Sigmoid colon (tissue), 7 donors: ENCODE data around the gene DUSP9. TPM values are rescaled to one million over a fixed set of nuclear protein-coding genes. Genes with fewer than 3 reads are reported as not detected.
"Not testable (repeated sequence)": the region's sequence is repeated elsewhere in the genome, so short reads cannot be mapped to it uniquely, and the experiment has no call there.

ENCODE experiments used
- DNase-seq: peaks from one replicate; pipeline ENCODE4 v3.0.0-alpha.2; 2019
- H3K27ac ChIP-seq, 4 donors: fragments of 200-600 bp; sonication (generic); one replicate each; pipeline ENCODE4 v1.5.1; 2016 to 2019; ENCODE audit warnings: mild to moderate bottlenecking in 1 of 4
- H3K27me3 ChIP-seq, 3 donors: fragments of 200-600 bp; sonication (generic); one replicate each; pipeline ENCODE4 v1.5.1; 2019; ENCODE audit warnings: mild to moderate bottlenecking in 1 of 3
- H3K36me3 ChIP-seq, 4 donors: fragments of 200-600 bp; sonication (generic); one replicate each; pipeline ENCODE4 v1.5.1; 2016 to 2019
- H3K4me1 ChIP-seq, 4 donors: fragments of 200-600 bp; sonication (generic); one replicate each; pipeline ENCODE4 v1.5.1; 2017 to 2019
- H3K4me3 ChIP-seq, 4 donors: fragments of 200-600 bp; sonication (generic); one replicate each; pipeline ENCODE4 v1.5.1; 2017 to 2019; ENCODE audit warnings: mild to moderate bottlenecking in 2 of 4, moderate library complexity in 1 of 4
- H3K9me3 ChIP-seq, 4 donors: fragments of 200-600 bp in 3 of 4; sonication (generic) in 3 of 4; one replicate each; pipeline versions ENCODE4 v1.5.1 to v1.6.1; 2013 to 2019
- CTCF ChIP-seq, 4 experiments: fragments of 450-650 bp in 3 of 4; fragments of 200-600 bp in 1 of 4; IDR thresholded peaks; one replicate each; pipeline ENCODE4 v1.5.1; 2016 to 2019; ENCODE audit warnings: antibody characterized with exemption in 4 of 4, mild to moderate bottlenecking in 3 of 4, moderate library complexity in 2 of 4
- EP300 ChIP-seq, 4 donors: sonication (generic); formaldehyde crosslinking; IDR thresholded peaks; one replicate each; pipeline ENCODE4 v1.6.1; 2017; ENCODE audit warnings: antibody characterized with exemption in 4 of 4
- POLR2A ChIP-seq, 2 donors: fragments of 450-650 bp; IDR thresholded peaks; one replicate each; pipeline ENCODE4 v1.6.1; 2016; ENCODE audit warnings: antibody characterized with exemption in 2 of 2, mild to moderate bottlenecking in 2 of 2, moderate library complexity in 2 of 2
- POLR2AphosphoS5 ChIP-seq, 4 donors: sonication (generic); formaldehyde crosslinking; IDR thresholded peaks; one replicate each; pipeline ENCODE4 v1.6.1; 2017; ENCODE audit warnings: antibody characterized with exemption in 4 of 4
- WGBS, 2 donors: extraction: QIAGEN DNeasy Blood & Tissue Kit; methylation state at CpG; one replicate each; pipeline ENCODE4 v1.1.7; 2013; 5-methylcytosine and 5-hydroxymethylcytosine counted together
- intact Hi-C: fragments of 100-400 bp; cut with DNase I; formaldehyde crosslinking; loops from one replicate; pipeline ENCODE4 v1.15.1; 2023
- polyA plus RNA-seq, 3 donors: library from polyadenylated mRNA; stranded (reverse); fragments of 200-250 nt; gene quantifications; one replicate each; pipeline ENCODE4 v1.2.3, GENCODE V29; 2013
- total RNA-seq, 4 donors: library from RNA; depleted of rRNA; stranded (reverse); fragments of >200 nt; gene quantifications; one replicate each; pipeline ENCODE4 v1.1.0, GENCODE V29; 2016
- donor health status: healthy with polysubstance abuse.
- donor health status: Bipolar disorder and iron deficiency.
- donor health status: healthy.

Gene DUSP9
- total and polyA plus RNA-seq, 7 donors: 0.06 TPM; not detected in 6

GRCh38 chrX:153672531-153673427, 25.8 kb downstream of the DUSP9 start:
- no peak for TF ChIP-seq CTCF (IDR thresholded peaks at IDR 0.05)
- peak in 1 of 4 donors; percentile 8 for TF ChIP-seq POLR2AphosphoS5 (IDR thresholded peaks at IDR 0.05)
- intact Hi-C loops: no loop called here
- WGBS, 2 donors: 33 to 43% methylated on average over 53 of the region's 53 CpGs
- H3K36me3 ChIP-seq: no peaks in the 10 kb centered on the region
- peak overlapping the region; percentile 59 to 82 (median 78) for H3K27ac ChIP-seq
- peaks cover 0 to 3% (median 0%) of the 10 kb centered on the region in 4 donors for H3K4me1 ChIP-seq
- DNase-seq: peak; percentile 73
- H3K9me3 ChIP-seq: no peaks in the 10 kb centered on the region
- H3K4me3 ChIP-seq: peak overlapping the region; percentile 22 to 52 (median 46)
- no peaks in the 10 kb centered on the region for H3K27me3 ChIP-seq

- no peaks in the 10 kb centered on the region for H3K27me3 ChIP-seq
- intact Hi-C loops: no loop called here
- H3K36me3 ChIP-seq: no peaks in the 10 kb centered on the region
- WGBS, 2 donors: 7 to 11% methylated on average over 98 of the region's 98 CpGs
- H3K9me3 ChIP-seq: no peaks in the 10 kb centered on the region
- H3K27ac ChIP-seq: peak within 1 kb of the TSS; percentile 59 to 82 (median 78)
- no peak for TF ChIP-seq CTCF (IDR thresholded peaks at IDR 0.05)
- H3K4me3 ChIP-seq: peak within 1 kb of the TSS; percentile 22 to 52 (median 46)
- H3K4me1 ChIP-seq: no peaks in the 10 kb centered on the region
- DNase-seq: peak; percentile 66
Observed at GRCh38 chrX:153673428-153674218, 26.6 kb downstream of the DUSP9 start, which contains the start of gene PNCK. Gene PNCK, minus strand, starts transcription at chrX:153673813. Its CDS starts 737 bp downstream, at chrX:153673076.

- WGBS, 2 donors: 75 to 78% methylated on average over 27 of the region's 27 CpGs
- peak; percentile 55 for DNase-seq
- Histone ChIP-seq H3K27me3 (no peaks in the 10 kb centered on the region), H3K27ac (peak overlapping the region in 2 of 4 donors; percentile 47 to 58), H3K9me3 (no peaks in the 10 kb centered on the region), H3K4me3 (no peak overlapping the region), H3K4me1 (no peaks in the 10 kb centered on the region), H3K36me3 (no peaks in the 10 kb centered on the region)
- no peak for TF ChIP-seq POLR2AphosphoS5 (IDR thresholded peaks at IDR 0.05)
- TF ChIP-seq EP300 (IDR thresholded peaks at IDR 0.05): no peak
- TF ChIP-seq CTCF (IDR thresholded peaks at IDR 0.05): no peak
- no peak for TF ChIP-seq POLR2A (IDR thresholded peaks at IDR 0.05)
- intact Hi-C loops: no loop called here
Observed at GRCh38 chrX:153674219-153674851, 27.3 kb downstream of the DUSP9 start.

GRCh38 chrX:153681175-153681574, 34.2 kb downstream of the DUSP9 start:
- no peaks in the 10 kb centered on the region for H3K4me1 ChIP-seq
- H3K36me3 ChIP-seq: no peaks in the 10 kb centered on the region
- no peaks in the 10 kb centered on the region for H3K27me3 ChIP-seq
- intact Hi-C loops: no loop called here
- peak; percentile 58 for DNase-seq
- no peak for TF ChIP-seq POLR2AphosphoS5 (IDR thresholded peaks at IDR 0.05)
- no peak for TF ChIP-seq EP300 (IDR thresholded peaks at IDR 0.05)
- TF ChIP-seq POLR2A (IDR thresholded peaks at IDR 0.05): no peak
- no peak for TF ChIP-seq CTCF (IDR thresholded peaks at IDR 0.05)
- no peaks in the 10 kb centered on the region for H3K9me3 ChIP-seq
- H3K27ac ChIP-seq: no peak overlapping the region
- H3K4me3 ChIP-seq: no peak overlapping the region
- 72 to 77% methylated on average over 12 of the region's 12 CpGs for WGBS, 2 donors

- H3K4me3 ChIP-seq, H3K27me3 ChIP-seq, H3K9me3 ChIP-seq, intact Hi-C loops, H3K4me1 ChIP-seq, H3K36me3 ChIP-seq, H3K27ac ChIP-seq: not testable (repeated sequence)
- WGBS, 2 donors: 96 to 97% methylated on average over 8 of the region's 8 CpGs
- peak; percentile 38 for DNase-seq
Observed at GRCh38 chrX:153683486-153683885, 36.5 kb downstream of the DUSP9 start.
